ENCODE measurements around the gene C3orf70. TPM values are rescaled to one million over a fixed set of nuclear protein-coding genes. Genes with fewer than 3 reads are reported as not detected.

The C3orf70 gene
- total RNA-seq, 2 experiments from 2014 or later: not detected

DNA sequence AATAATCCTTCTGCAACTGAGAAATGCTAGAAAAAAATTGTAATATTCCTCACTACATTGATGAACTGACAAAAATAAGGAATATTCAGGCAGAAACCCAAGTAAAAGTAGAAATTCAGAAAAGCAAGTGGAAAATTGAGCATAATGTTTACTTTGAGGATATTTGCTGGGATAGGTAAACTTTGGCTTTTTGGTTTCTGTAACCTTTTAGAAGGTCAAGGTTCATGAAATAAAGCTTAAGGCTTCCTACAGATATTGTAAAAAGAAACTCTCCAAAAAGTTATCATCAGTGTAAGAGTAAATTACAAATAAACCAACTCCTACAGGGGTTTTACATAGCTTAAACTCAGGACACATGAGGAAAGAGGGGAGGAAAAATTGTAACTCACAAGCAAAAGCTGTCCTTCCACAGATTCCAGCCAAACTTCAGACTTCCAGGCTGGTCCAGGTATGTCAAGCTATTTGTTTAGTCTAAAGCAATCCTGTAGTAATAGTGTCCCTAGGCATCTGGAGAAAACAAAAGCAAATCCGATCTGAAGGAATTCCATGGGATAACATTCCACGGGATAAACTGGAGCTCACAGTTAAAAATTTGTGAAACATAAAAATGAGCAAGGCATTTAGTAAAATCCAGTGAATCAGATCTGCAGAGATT, 21.1 kb downstream of the C3orf70 start:
- POLR2A ChIA-PET: no interaction called here
- no peak for DNase-seq (ENCODE audit: low spot score)
- Histone ChIP-seq H2AFZ (ENCODE audit: low read length) (no peak overlapping the region), H3K4me2 (ENCODE audit: low read length) (no peak overlapping the region), H3K36me3 (ENCODE audit: insufficient read depth, low read length) (no peaks in the 10 kb centered on the region), H3K9me3 (ENCODE audit: low read length) (no peaks in the 10 kb centered on the region), H3K27ac (ENCODE audit: low read depth, low read length, poor library complexity, severe bottlenecking) (no peak overlapping the region), H3K9me2 (ENCODE audit: insufficient read depth, low read length) (no peaks in the 10 kb centered on the region), H3K4me3 (ENCODE audit: low read depth, low read length, poor library complexity, severe bottlenecking) (no peak overlapping the region), H3K4me1 (ENCODE audit: insufficient read depth, low read length, poor library complexity, severe bottlenecking) (no peaks in the 10 kb centered on the region), H4K20me1 (ENCODE audit: insufficient read depth, low read length) (no peaks in the 10 kb centered on the region), H3K79me2 (ENCODE audit: insufficient read depth, low read depth, low read length) (no peaks in the 10 kb centered on the region)
- intact Hi-C loops (cut with micrococcal nuclease; ENCODE audit: unreplicated experiment): no loop called here
- no TSS peak for BruUV-seq (replicated peaks)
- TF ChIP-seq, protein P1, sequence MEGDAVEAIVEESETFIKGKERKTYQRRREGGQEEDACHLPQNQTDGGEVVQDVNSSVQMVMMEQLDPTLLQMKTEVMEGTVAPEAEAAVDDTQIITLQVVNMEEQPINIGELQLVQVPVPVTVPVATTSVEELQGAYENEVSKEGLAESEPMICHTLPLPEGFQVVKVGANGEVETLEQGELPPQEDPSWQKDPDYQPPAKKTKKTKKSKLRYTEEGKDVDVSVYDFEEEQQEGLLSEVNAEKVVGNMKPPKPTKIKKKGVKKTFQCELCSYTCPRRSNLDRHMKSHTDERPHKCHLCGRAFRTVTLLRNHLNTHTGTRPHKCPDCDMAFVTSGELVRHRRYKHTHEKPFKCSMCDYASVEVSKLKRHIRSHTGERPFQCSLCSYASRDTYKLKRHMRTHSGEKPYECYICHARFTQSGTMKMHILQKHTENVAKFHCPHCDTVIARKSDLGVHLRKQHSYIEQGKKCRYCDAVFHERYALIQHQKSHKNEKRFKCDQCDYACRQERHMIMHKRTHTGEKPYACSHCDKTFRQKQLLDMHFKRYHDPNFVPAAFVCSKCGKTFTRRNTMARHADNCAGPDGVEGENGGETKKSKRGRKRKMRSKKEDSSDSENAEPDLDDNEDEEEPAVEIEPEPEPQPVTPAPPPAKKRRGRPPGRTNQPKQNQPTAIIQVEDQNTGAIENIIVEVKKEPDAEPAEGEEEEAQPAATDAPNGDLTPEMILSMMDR (conservative IDR thresholded peaks at IDR 0.05; ENCODE audit: low read length): no peak
- no peak for TF ChIP-seq EZH2phosphoT487 (IDR thresholded peaks at IDR 0.05; ENCODE audit: borderline replicate concordance, low read depth, low read length)
- CTCF ChIA-PET (ENCODE audit: unreplicated experiment): interaction anchor here (0.5 kb wide), 1 partner anchor 46 kb away, joined by 3 read pairs; no protein-coding TSS in a partner anchor

DNA sequence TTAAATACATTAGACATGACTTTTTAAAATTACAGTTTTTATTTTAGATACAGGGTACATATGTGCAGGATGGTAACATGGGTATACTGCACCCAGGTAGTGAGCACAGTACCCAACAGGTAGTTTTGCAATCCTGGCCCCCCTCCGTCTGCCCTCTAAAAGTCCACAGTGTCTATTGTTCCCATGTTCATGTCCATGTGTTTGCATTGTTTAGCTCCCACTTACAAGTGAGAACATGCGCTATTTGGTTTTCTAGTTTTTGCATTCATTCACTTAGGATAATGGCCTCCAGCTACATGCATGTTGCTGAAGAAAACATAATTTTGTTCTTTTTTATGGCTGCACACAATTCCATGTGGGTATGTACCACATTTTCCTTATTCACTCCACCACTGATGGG, 23.8 kb downstream of the C3orf70 start:
- Histone ChIP-seq H3K79me2 (ENCODE audit: insufficient read depth, low read depth, low read length) (no peaks in the 10 kb centered on the region), H3K4me1 (ENCODE audit: insufficient read depth, low read length, poor library complexity, severe bottlenecking) (no peaks in the 10 kb centered on the region), H3K27ac (ENCODE audit: low read depth, low read length, poor library complexity, severe bottlenecking) (no peak overlapping the region), H3K4me2 (ENCODE audit: low read length) (no peak overlapping the region), H4K20me1 (ENCODE audit: insufficient read depth, low read length) (no peaks in the 10 kb centered on the region), H2AFZ (ENCODE audit: low read length) (no peak overlapping the region), H3K36me3 (ENCODE audit: insufficient read depth, low read length) (no peaks in the 10 kb centered on the region), H3K4me3 (ENCODE audit: low read depth, low read length, poor library complexity, severe bottlenecking) (no peak overlapping the region), H3K9me3 (ENCODE audit: low read length) (no peaks in the 10 kb centered on the region), H3K9me2 (ENCODE audit: insufficient read depth, low read length) (no peaks in the 10 kb centered on the region)
- no TSS peak for BruUV-seq (replicated peaks)
- ChIA-PET CTCF (ENCODE audit: unreplicated experiment) (no interaction called here), POLR2A (interaction anchor here (0.7 kb wide), 1 partner anchor 12 kb away, joined by 5 read pairs; no protein-coding TSS in a partner anchor)
- intact Hi-C loops (cut with micrococcal nuclease; ENCODE audit: unreplicated experiment): no loop called here
- no peak for DNase-seq (ENCODE audit: low spot score)
- no peak for TF ChIP-seq EZH2phosphoT487 (IDR thresholded peaks at IDR 0.05; ENCODE audit: borderline replicate concordance, low read depth, low read length)
- TF ChIP-seq, protein P1 (conservative IDR thresholded peaks at IDR 0.05; ENCODE audit: low read length): no peak

- Histone ChIP-seq H3K9me3 (ENCODE audit: low read length) (no peaks in the 10 kb centered on the region), H3K4me2 (ENCODE audit: low read length) (no peak overlapping the region), H4K20me1 (ENCODE audit: insufficient read depth, low read length) (no peaks in the 10 kb centered on the region), H3K4me3 (ENCODE audit: low read depth, low read length, poor library complexity, severe bottlenecking) (no peak overlapping the region), H3K27ac (ENCODE audit: low read depth, low read length, poor library complexity, severe bottlenecking) (no peak overlapping the region), H3K4me1 (ENCODE audit: insufficient read depth, low read length, poor library complexity, severe bottlenecking) (no peaks in the 10 kb centered on the region), H3K36me3 (ENCODE audit: insufficient read depth, low read length) (no peaks in the 10 kb centered on the region), H3K9me2 (ENCODE audit: insufficient read depth, low read length) (no peaks in the 10 kb centered on the region), H2AFZ (ENCODE audit: low read length) (no peak overlapping the region), H3K79me2 (ENCODE audit: insufficient read depth, low read depth, low read length) (no peaks in the 10 kb centered on the region)
- BruUV-seq (replicated peaks): no TSS peak
- POLR2A ChIA-PET: no interaction called here
- CTCF ChIA-PET (ENCODE audit: unreplicated experiment): no interaction called here
- intact Hi-C loops (cut with micrococcal nuclease; ENCODE audit: unreplicated experiment): no loop called here
- DNase-seq (ENCODE audit: low spot score): no peak
- TF ChIP-seq EZH2phosphoT487 (IDR thresholded peaks at IDR 0.05; ENCODE audit: borderline replicate concordance, low read depth, low read length): no peak
- TF ChIP-seq, protein P1 (conservative IDR thresholded peaks at IDR 0.05; ENCODE audit: low read length): no peak
These were observed 26.7 kb downstream of the C3orf70 start for GRCh38 chr3:185126201-185126600.
